HG03175 (cell line): Measurements from ENCODE around the gene MAS1.
"Not testable (repeated sequence)": the region's sequence is repeated elsewhere in the genome, so short reads cannot be mapped to it uniquely, and the experiment has no call there.

ENCODE experiments used
- ATAC-seq: cut with Tn5 transposase; IDR thresholded peaks from one replicate; pipeline ENCODE4 v1.9.1; 2021; ENCODE audit warnings: mild to moderate bottlenecking, moderate library complexity; ENCODE audit not compliant: unreplicated experiment

Gene MAS1

DNA sequence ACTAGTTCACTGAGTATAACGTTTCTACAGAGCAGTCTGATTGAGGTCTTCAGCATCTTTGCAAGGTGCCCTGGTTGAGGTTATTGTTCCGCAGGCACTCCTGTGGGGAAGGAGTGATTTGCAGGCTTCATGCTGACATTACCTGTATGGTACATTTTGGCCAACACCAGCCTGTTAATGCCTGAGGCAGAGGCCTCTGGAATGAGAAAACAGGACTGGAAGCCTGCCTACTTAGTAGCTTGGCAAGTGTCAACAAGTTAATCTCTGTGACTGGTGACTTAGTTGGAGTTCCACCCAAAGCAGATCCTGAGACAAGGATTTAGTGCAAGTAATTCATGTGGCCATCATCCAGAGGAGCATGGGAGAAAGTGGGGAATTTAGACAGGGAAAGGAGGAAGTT, 24.6 kb downstream of the MAS1 start:
- ATAC-seq = no peak

DNA sequence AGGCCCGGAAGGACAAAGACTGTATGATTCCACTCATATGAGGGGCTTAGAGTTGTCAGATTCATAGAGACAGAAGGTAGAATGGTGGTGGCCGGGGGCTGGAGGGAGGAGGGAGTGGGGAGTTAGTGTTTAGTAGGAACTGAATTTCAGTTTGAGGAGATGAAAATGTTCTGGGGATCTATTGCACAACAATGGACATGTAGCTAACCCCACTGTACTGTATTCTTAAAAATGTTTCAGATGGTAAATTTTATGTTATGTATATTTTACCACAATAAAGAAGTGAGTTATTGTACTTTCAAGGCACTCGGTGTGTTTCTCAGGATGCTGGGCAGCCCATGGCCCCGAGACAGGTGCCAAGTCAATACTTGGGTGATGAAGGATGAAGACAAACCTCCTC, 25.4 kb downstream of the MAS1 start:
- ATAC-seq = no peak

DNA sequence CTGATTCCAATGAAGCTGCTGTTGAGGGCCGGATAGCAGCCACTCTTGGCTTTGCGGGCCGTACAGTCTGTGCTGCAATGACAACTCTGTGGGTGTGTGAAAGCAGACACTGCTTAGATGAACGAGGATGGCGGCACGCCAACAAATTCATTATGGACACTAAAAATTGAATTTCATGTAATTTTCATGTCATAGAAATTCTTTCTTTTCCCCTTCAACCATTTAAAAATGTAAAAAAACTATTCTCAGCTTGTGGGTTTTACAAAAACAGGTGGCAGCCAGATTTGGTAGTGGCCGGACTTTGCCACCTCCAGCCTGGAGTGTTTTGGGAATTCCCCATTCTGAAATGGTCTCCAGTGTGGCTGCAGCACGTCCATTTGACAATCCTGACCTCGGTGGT, 26.0 kb downstream of the MAS1 start:
- no peak for ATAC-seq

DNA sequence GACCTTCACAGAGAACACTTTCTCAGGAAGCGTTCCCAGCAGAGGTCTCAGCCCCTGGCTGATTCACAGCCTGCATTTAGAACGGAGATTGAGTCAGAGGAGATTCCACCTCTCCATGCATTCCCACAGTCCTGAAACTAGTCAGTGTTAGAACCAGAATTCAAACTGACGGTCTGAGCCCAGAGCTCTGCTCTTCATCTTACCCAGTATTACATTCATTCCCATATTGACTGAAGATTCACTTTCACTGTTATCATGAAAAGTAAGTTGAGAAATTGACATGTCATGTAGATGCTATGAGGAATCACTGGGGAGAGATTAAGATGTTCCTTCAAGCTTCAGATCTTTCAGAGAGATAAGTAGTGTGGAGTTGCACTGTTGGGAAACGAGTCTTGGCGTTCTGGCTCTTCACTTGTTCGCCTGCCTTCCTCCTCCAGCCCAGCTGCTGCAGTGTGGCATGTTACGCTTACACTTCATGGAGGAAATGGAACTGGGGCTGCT, 28.3 kb downstream of the MAS1 start:
- ATAC-seq = no peak

DNA sequence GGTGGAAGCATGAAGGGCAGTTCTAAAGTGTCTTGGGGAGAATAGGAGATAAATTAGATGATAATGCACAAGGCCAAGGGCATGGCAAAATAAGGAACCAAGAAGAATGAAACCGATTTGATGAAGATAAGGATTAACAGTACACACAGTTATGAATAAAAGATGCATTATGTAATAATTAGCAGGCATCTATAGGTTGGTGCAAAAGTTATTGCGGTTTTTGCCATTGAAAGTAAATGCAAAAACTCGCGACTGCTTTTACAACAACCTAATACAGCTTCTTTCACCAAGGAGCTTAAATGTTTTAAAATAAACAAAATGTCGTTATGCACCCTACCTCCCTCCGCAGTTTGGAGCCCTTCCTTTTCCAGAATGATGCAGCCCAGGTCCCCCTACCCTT, 29.0 kb downstream of the MAS1 start:
- ATAC-seq = no peak

DNA sequence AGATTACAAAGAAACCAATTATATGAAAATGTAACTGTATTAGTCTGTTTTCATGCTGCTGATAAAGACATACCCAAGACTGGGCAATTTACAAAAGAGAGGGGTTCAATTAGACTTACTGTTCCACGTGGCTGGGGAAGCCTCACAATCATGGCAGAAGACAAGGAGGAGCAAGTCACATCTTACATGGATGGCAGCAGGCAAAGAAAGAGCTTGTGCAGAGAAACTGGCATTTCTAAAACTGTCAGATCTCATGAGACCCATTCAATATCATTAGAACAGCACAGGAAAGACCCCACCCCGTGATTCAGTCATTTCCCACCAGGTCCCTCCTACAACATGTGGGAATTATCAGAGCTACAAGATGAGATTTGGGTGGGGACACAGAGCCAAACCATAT, 33.4 kb downstream of the MAS1 start:
- not testable (repeated sequence) for ATAC-seq

DNA sequence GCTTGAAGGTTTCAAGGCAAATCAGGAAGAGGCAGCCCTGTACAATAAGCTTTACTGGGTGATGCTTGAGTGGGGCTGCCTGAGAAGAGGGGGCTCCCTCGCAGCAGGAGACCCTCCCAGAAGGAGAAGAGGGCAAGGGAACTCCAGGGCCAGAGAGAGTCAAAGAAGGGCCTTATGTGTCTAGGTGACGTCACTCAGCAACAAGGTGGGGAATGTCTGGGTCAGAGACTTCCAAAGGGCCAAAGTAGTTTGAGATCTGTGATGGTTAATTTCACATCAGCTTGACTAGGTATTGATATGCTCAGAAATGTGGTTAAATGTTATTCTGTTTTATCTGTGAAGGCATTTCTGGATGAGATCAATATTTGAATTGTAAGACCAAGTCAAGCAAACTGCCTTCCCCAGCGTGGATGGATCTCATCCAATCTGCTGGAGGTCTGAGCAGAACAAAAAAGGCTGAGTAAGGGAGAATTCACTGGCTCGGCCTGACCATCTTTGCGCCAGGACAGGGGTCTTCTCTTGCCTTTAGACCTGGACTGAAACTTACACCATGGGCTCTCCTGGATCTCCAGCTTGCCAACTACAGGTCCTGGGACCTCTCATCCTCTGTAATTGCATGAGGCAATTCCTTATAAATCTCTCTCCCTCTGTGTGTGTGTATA, 35.9 kb downstream of the MAS1 start:
- ATAC-seq = no peak

DNA sequence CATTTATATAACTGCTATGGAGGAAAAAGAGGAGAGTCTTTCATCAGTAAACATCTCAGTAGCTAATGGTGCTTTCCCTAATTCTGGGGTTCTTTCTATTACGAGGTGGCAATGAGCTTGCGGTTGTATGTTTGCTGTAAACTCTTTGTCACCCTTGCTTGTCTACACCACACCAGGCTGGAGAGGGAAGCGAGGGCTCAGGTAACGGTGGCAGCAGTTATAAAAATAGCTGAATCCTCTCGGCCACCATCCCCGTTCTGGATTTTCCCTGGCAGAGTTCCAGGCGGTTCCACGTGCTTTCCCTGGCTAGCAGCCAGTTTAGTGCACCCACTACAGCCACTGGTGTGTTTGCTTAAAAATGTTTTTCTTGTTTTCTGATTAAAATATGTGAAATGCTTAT, 39.0 kb downstream of the MAS1 start:
- ATAC-seq = peak; percentile 46

DNA sequence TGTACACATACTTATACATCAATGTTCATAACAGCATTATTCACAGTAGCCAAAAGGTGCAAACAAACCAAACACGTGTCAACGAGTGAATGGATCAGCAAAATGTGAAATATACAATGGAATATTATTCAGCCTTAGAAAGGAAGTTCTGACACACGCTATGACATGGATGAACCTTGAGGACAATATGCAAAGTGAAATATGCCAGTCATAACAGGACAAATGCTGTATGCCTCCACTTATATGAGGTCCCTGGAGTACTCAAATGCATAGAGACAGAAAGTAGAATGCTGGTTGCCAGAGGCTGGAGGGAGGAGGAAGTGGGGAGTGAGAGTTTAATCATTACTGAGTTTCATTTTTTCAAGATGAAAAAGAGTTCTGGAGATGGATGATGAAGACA, 40.3 kb downstream of the MAS1 start:
- peak; percentile 92 for ATAC-seq

DNA sequence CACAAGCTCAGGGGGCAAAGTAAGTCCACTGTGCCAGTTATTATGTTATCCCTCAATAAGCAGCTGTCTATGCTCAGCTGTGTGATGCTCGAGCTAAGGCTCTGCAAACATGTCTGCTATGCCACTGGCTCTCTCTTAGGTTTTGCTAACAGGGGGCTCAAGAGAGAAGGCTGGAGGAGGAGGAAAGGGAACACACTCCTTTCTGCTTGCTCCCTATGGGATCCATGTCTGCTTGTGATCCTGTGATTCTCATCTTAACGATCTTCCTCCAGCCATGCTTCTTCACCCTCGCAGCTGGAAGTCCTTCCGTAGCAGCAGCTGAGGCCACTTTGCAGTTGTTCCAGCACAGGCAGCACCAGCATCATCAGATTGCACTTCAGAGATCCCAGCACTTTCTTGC, 41.1 kb downstream of the MAS1 start:
- peak; percentile 22 for ATAC-seq

DNA sequence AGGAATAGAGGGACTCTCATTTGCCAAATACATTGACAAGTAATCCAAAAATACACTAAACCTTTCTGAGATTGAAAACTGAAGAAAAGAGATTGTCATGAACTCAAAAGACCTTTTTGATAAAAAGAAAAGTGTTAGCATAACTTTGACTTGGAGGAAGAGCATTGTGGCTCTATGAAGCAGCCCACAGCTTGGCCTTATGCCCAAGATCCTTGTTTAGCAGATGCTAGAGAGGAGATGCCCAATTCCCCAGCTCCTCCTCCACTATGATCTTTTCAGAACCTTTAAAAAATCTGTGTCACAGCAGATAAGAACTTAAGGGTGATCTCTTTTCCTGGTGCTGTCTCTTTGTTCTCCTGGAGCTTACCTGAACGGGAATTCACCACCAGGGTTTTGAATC, 42.3 kb downstream of the MAS1 start:
- no peak for ATAC-seq

DNA sequence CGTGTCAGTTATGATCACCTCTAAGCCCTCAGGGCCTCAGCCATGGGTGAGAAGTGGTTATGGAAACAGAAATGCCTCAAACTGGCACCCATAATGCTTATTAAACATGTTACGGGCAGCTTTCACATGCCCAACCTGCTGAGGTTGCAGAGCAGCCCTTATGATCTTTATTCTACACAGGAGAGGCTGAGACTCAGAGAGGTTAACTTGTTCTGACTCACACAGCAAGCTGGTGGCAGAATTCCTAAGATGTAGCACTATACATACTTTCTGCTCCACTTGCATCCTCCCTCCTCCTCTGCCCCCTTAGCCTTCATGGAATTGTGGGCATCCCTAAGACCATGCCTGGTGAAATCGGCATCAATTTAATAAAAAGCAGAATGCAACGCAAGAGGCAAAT, 43.4 kb downstream of the MAS1 start:
- no peak for ATAC-seq

DNA sequence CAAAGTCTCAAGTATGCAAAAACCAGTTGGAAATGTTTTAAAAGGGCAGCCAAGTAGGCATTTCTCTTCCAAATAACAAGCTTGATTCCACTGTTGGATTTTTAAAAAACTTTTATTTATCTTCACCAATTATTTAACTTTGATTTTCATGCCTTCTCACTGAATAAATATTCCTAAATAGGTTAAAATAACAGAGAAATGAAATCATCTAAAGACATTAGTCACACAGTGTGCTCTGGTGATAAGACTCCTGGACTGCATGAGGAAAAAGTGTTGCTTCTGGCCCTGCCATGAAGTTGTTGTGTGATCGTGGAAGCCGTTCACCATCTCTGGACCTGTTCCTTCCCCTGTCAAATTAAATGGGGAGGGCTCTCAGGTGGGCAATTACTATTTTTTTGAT, 44.3 kb downstream of the MAS1 start:
- no peak for ATAC-seq

DNA sequence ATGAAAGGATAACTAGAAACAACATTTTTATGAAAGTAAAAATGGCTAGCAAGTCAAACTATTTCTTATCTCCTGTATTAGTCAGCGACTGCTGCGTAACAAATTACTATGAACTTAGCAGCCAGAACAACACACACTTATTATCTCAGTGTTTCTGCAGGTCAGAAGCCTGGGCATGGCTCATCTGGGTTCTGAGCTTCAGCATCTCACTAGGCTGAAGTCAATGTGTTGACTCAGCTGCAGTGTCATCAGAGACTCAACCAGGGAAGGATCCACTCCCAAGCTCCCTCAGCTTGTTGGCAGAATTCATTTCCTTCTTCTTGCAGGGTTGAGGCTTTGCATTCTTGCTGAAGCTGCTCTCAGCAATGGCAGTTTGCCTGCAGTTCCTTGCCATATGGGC, 44.8 kb downstream of the MAS1 start:
- ATAC-seq = no peak

DNA sequence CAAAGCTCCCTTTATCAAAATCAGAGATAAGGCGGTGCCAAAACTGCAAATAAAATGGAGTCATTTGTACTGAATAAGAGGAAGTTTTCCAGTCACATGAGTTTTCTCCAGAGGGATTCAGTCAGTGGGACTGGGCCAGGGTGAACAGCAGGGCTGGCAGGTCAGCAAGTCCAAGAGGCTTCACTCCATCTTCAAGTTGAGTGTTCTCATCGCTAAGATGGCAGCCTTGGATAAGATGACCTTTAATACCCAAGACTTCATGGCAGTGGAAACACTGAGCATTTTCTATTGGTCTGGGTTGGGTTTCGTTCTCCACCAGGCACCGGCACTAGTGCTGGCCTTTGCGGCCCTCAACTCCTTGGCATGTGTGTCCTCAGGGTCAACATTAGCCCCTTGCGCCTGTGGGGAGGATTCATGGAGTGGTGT, 48.8 kb downstream of the MAS1 start:
- ATAC-seq = no peak
